Right kidney (tissue), 1 donor: ENCODE data around the gene BHLHA15.

ENCODE experiments used
- DNase-seq: peaks from one replicate; pipeline ENCODE4 v3.0.0-alpha.2; 2016

Gene BHLHA15

GRCh38 chr7:98225913-98226614, 14.8 kb downstream of the BHLHA15 start:
- DNase-seq, result no peak

DNA sequence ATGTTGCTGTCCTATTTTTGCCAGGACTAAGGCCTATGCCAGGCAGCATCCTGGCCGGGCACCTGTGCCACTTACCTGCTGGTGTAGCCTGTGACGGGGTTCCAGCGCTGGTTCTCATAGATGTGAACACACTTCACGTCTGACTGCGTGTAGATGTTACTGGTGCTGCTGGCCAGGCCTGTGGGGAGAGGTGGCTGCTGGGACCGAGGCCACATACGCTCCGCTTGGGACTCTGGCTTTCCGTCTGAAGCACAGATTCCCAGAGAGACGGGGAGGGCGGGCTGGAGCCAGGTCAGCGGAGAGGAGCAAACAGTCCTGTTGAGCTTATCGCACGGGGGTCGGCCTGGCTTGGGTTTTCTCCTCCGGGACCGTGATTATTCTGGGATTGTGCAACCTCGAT, 16.7 kb downstream of the BHLHA15 start:
- no peak for DNase-seq

DNA sequence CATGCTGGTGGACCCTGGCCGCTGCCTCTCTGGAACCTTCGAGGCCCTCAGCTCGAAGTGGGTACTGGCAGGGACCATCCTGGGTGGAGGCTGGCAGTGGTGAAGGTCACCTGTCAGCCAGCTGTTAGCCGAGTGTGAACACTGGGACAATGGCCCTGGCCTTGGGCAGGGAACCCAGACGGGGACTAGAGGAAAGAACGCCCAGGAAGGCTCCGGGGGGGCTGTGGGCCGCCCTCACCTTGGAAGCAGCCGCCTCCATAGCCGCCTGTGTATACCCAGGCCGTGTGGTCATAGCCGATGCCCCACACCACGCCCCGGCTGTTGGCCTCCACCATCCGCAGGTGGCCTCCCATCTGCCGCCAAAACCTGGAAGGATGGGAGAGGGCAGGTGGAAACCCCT, 17.6 kb downstream of the BHLHA15 start:
- no peak for DNase-seq

GRCh38 chr7:98229441-98229840, 18.2 kb downstream of the BHLHA15 start:
- DNase-seq, result no peak

DNA sequence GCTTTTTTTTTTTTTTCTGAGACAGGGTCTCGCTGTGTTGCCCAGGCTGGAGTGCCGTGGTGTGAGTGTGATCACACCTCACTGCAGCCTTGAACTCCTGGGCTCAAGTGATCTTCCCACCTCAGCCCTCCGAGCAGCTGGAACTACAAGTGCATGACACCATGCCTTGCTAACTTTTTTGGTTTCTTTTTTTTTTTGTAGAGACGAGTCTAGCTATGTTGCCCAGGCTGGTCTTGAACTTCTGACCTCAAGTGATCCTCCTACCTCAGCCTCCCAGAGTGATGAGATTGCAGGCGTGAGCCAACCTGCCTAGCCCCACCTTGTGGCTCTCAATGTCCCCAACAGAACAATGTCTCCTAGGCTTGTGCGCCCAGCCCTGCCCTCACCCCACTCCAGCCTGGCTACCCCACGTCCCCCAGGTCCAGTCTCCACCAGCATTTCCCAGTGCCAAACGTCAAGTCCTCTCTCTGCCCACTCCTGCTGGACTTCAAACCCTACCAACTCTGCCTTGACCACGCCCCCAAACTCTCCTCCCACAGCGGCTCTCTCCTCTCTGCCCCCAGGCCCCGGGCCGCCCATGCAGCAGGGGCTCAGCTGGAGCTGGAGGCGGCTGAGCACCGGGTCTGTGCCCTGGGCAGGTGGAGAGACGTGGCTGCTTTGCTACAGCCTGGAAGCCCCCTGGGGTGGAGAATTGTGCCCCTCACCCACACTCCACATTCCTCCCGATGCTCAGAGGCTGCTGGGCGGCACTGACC, 18.9 kb downstream of the BHLHA15 start:
- DNase-seq, result no peak

GRCh38 chr7:98230746-98231471, 19.7 kb downstream of the BHLHA15 start:
- DNase-seq, result no peak

DNA sequence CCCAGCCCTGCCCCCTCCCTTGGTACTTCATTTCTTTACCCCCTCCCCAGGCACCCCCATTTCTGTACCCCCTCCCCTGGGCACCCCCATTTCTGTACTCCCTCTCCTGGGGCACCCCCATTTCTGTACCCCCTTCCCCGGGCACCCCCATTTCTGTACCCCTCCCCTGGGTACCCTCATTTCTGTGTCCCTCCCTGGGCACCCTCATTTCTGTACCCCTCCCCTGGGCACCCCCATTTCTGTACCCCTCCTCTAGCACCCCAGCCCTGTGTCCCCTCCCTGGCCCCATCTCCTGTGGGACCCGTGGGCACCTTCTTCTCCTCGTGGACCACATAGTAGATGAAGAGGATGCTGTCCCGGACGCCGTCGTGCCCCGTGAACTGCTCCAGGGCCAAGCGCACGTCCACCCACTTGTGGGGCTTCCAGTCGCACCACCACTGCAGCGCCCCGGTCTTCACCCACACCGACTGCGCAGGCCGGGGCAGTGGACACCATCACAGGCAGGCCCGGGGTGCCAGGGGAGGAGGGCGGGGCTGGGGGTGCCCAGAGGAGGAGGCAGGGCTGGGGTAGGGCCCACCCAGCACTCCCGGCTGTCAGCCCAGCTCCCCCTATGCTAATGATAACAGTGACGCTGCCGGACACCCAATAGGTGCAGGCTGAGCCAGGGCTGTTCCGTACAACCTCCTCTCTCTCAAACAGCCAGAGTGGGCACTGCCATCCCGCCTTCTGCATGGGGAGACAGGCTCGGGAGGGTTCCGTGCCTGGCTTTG, 20.4 kb downstream of the BHLHA15 start:
- DNase-seq, result no peak

GRCh38 chr7:98232263-98232585, 21.0 kb downstream of the BHLHA15 start:
- DNase-seq, result no peak

GRCh38 chr7:98232799-98233198, 21.6 kb downstream of the BHLHA15 start:
- no peak for DNase-seq

DNA sequence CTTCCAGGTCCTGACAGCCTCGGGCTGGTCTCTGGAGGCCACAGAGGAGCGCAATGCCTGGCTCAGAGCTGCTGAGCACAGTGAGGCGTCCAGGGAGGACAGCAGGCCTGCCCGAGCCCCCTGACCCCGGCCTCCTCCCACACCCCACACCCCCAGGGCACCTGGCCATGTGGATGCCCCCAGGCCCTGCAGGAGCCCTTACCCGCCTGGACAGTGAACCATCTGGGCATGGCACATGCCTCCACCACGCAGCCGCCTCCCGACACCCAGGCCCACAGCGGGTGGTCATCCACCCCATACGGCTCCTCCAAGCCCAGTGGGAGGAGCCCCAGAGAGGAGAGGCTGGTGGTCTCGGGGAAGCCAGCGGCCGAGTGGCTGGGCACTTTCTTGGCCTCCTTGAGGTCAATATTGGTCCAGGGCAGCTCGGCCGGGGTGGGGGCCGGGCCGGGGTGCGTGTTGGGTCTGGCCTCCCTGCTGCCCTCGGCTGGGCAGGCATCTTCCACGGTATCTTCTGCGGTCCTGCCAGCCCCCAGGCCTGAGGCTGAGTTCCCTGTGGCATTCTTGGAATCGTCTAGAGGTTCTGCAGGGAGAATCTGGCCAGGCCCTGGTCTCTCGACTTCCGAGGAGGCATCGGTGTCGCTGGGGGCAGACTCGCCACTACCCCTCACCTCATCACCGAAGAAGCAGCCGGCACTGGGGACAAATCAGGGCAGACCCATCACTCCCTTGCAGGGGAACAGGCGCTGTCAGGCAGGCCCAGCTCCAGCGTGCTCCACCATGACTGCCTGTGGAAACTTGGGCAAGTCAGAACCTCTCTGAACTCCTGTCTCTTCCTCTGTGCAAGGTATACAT, 22.2 kb downstream of the BHLHA15 start:
- no peak for DNase-seq

DNA sequence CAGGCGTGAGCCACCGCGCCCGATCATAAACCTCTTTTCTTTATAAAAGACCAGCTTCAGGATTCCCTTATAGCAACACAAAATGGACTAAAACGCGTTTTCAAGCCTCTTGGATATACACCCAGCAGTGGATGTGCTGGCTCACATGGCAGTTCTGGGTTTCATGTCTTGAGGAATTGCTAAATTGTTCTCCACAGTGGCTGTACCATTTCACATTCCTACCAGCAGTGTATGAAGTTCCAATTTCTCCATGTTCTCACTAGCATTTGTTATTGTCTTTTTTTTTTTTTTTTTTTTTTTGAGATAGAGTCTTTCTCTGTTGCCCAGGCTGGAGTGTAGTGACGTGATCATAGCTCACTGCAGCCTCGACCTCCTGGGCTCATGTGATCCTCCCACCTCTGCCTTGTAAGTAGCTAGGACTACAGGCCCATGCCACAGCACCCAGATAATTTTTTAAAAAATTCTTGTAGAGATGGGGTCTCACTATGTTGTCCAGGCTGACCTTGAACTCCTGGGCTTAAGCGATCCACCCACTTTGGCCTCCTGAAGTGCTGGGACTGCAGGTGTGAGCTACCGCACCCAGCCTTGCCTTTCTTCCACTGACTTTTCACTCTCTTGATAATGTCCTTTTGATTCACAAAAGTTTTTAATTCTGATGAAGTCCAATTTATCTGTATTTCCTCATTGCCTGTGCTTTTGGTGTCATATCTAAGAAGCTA, 23.3 kb downstream of the BHLHA15 start:
- no peak for DNase-seq

DNA sequence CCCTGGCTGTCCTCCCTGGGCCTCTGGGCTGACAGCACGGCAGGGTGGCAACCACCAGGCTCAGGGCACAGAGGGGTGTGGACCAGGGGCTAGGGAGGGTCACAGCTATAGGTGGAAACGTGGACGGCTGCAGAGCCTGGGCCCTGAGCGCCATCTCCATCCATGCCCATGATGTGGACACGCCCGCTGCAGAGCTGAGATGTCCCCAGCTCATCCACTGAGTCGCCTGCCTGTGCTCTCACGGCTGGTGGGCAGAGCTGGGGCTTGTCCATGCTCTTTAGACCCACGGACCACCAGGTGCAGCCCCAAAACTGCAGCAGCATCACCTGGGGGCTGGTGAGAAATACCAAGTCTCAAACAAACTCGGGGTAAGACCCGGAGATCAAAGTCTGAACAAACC, 24.7 kb downstream of the BHLHA15 start:
- DNase-seq, result no peak

GRCh38 chr7:98236355-98237185, 25.3 kb downstream of the BHLHA15 start:
- no peak for DNase-seq

DNA sequence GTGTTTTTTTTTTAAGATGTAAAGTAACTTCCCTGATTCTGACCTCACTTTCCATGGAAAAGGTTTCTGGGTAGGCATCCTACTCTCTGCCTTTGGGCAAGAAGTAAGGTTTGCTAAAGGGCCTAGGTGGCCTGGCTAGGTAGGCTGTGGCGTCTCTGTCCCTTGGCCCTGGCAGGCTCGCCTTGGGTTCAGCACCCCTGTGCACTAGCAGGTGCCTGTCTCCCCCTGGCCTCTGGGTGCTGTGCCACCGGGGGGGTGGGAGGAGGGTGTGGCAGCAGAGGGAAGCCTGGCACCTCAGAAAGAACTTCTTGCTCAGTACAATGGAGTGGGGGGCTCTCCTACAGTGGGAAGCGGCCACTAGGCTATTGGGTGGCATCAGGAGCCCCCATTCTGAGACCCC, 26.8 kb downstream of the BHLHA15 start:
- DNase-seq, result no peak

DNA sequence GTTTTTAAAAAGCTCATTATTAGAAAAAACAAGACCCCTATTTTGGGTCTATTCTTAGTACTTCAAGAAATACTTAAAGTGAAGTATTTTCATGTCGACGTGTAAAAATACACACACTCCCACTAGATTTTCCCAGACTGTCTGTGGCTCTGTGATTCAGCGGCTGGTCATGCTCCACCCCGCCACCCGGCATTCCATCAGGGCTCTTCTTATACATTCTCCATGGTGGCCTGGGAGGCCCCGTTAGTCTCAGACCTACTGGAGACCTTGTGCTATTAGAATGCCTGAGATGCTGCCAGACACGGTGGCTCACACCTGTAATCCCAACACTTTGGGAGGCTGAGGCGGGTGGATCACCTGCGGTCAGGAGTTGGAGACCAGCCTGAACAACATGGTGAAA, 27.7 kb downstream of the BHLHA15 start:
- DNase-seq, result no peak

DNA sequence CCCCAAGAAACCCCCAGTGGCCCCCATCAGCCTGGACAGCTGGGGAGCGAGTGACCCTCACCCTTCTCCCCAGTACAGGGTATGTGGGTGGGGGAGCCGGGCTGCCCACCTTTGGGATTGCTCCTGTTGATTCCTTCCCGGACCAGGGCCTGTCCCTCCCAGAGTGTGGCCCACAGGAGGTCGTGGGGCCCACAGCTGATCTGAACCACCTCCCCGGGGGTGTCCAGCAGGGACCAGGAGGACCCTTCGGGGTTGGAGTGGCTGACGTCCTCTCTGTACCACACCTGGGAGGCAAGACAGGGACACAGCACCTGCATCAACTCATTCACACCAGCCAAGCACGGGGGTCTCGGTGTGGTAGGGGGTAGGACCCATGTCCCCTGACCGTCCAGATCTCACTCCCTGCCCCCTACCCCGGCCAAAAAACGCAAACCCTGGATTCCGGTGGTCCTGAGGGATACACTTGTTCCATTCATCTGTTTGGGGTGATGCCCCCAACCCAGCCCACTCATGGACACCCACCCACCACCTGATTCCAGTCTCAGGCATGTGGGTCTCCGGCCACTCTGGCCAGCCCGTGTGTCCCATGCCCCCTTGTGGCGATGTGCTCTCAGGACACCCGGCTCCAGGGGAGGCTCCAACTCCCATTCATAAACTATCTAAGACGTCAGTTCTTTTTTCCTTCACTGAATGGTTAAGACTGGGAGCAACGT, 29.9 kb downstream of the BHLHA15 start:
- no peak for DNase-seq

DNA sequence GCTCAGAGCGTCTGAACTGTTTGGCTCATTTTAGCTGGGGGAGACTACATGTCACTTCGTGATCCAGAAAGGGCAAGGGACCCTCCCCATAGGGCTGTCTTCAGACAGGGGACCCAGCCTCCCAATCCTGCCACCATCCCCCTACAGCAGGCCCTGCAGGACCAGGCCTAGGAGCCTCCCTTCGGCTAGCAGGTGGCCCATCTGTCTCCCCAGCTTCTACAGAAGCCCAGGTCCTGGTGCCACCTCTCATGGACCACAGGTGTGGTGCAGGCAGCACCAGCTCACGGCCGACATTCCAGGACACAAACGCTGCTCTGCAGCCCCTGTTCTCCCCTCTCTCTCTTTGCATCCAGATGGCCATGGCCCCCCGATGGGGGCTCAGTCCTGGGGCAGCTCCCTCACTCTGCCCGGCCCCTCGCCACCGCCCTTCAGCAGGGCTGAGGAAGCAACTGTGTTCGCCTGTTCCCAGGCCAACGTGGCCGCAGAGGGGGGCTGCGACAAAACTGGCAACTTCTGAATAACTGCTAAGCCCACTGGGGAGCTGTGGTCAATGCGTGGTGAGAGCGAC, 30.5 kb downstream of the BHLHA15 start:
- no peak for DNase-seq

DNA sequence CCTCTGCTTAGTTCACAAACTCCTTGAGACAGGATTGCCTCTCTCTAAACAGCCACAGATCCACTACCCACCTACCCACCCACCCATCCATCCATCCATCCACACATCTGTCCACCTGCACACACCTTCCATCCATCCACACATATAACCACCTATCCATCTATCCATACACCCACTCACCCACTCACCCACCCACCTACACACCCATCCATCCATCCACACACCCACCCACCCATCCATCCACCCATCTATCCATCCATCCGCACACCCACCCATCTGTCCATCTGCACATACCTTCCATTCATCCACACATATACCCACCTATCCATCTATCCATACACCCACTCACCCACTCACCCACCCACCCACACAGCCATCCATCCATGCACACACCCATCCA, 31.1 kb downstream of the BHLHA15 start:
- DNase-seq, result no peak

- DNase-seq, result no peak
Measured at GRCh38 chr7:98242934-98243333, 31.7 kb downstream of the BHLHA15 start.
